ENCODE results near the gene CNKSR3.

The CNKSR3 gene

GRCh38 chr6:154474648-154475428 is 35.6 kb downstream of the CNKSR3 start:
- no peak overlapping the region for H3K4me3 ChIP-seq (ENCODE audit: low read depth, low read length)
- no peak for TF ChIP-seq CTCF (conservative IDR thresholded peaks at IDR 0.05; ENCODE audit: low read depth, low read length)
- peak; percentile 70 for DNase-seq (ENCODE audit: low read depth)

DNA sequence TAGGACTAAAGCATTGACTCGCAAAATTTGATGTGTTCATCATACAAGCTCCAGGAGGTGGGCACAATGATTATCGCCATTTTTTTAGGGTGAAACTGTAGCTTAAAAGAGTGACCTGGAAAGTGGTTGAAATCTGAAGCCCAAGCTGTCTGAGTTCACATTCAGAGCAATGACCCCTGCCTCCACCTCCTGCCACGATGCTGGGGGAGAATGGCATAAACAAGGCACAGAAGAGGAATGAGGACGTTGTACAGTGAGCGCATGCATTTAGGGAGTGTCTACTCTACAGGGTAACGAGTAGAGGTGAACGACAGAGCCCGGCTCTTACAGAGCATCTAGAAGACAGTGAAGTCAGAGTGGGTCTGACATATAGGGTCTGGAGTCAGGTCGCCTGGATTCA is 37.2 kb downstream of the CNKSR3 start:
- DNase-seq (ENCODE audit: low read depth): no peak
- no peak for TF ChIP-seq CTCF (conservative IDR thresholded peaks at IDR 0.05; ENCODE audit: low read depth, low read length)
- H3K4me3 ChIP-seq (ENCODE audit: low read depth, low read length): no peak overlapping the region

GRCh38 chr6:154471609-154472362 is 38.7 kb downstream of the CNKSR3 start:
- DNase-seq (ENCODE audit: low read depth): no peak
- no peak for TF ChIP-seq CTCF (conservative IDR thresholded peaks at IDR 0.05; ENCODE audit: low read depth, low read length)
- H3K4me3 ChIP-seq (ENCODE audit: low read depth, low read length): no peak overlapping the region

DNA sequence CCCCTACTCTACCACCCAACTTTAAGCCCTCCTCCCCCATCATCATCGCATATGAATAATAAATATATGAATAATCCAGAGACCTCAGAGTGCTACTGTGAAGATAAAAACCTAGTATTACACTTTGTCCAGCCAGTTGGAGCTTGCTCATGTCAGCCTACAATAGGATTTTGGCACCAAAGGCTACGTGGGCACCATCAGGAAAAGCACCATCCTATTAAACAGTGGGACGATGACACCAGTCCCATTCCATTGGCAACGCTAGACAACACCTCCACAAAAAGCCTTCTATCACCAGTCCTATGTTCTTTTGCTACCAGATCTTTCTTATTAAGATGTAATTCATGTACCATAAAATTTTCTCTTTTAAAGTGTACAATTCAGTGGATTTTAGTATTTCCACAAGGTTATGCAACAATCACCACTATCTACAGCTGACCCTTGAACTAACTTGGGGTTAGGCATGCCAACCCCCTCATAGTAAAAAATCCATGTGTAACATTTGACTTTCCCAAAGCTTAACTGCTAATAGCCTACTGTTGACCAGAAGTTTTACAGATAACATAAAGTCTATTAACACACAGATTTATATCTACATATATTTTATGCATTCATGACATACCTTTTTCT is 41.1 kb downstream of the CNKSR3 start:
- no peak for DNase-seq (ENCODE audit: low read depth)
- H3K4me3 ChIP-seq (ENCODE audit: low read depth, low read length): no peak overlapping the region
- no peak for TF ChIP-seq CTCF (conservative IDR thresholded peaks at IDR 0.05; ENCODE audit: low read depth, low read length)

DNA sequence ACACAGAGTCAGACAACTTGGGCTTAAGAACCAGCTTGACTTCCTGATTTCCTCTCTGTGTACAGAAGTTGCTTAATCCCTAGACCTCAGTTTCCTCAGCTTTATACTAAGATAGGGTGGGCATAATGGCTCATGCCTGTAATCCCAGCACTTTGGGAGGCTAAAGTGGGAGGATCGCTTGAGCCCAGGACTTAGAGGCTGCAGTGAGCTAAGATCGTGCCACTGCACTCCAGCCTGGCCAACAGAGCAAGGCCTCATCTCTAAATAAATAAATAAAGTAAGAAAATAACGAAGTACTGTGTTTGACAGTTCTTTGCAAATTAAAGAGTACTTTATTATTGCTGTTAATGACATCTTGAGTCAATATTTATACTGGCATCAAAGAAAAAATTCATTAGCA is 41.7 kb downstream of the CNKSR3 start:
- no peak for TF ChIP-seq CTCF (conservative IDR thresholded peaks at IDR 0.05; ENCODE audit: low read depth, low read length)
- no peak for DNase-seq (ENCODE audit: low read depth)
- H3K4me3 ChIP-seq (ENCODE audit: low read depth, low read length): no peak overlapping the region

DNA sequence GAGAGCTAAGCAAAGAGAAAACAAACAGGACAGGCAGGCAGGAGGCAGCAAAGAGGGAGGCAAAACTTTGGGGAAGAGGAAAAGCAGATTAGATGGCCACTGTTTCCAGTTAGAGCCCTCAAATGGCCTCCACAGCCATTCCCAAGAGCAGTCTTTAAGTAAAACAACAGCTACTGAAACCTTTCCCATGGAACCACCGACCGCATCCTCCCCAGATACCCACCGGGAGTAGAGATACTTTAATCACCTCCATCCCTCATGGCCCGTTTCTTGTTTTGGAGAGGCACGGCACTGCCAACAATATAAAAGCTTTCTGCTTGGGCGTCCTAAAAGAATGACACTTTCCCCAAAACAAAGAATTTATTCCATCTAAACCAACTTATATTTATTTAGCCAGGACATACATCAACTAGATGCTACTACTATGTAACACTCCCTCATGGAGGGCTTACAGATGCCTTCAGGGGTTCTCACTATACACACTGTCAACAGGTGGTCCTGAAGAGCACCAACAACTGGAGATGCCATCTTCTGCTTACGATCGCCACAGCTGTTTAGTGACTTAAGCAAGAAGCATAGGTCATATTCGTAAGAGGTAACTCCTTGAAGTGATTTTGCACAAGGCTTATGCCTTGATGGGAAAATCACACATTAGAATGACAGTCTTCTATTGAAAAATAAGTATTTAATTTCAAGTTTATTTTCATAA is 43.4 kb downstream of the CNKSR3 start:
- no peak overlapping the region for H3K4me3 ChIP-seq (ENCODE audit: low read depth, low read length)
- no peak for TF ChIP-seq CTCF (conservative IDR thresholded peaks at IDR 0.05; ENCODE audit: low read depth, low read length)
- no peak for DNase-seq (ENCODE audit: low read depth)
